Tibial artery (tissue), 4 donors: ENCODE results near the gene C1orf35.

Source experiments
- DNase-seq, 2 donors: peaks; one replicate each; pipeline ENCODE4 v3.0.0-alpha.2; 2019
- H3K27ac ChIP-seq, 2 donors: fragments of 200-600 bp; sonication (generic) in 1 of 2; 1 replicate in 1 of 2; 2 replicates in 1 of 2; pipeline ENCODE4 v1.5.1; 2018 to 2019; ENCODE audit warnings: mild to moderate bottlenecking in 1 of 2
- H3K27me3 ChIP-seq, 2 donors: fragments of 200-600 bp; sonication (generic) in 1 of 2; one replicate each; pipeline versions ENCODE4 v1.5.1 to v1.6.0; 2016 to 2019
- H3K36me3 ChIP-seq, 3 donors: fragments of 200-600 bp; sonication (generic) in 2 of 3; one replicate each; pipeline ENCODE4 v1.5.1; 2016 to 2019; ENCODE audit warnings: mild to moderate bottlenecking in 2 of 3
- H3K4me1 ChIP-seq, 4 donors: fragments of 200-600 bp; sonication (generic) in 2 of 4; 1 replicate in 3 of 4; 2 replicates in 1 of 4; pipeline ENCODE4 v1.5.1; 2016 to 2019
- H3K4me3 ChIP-seq, 2 donors: fragments of 200-600 bp; sonication (generic) in 1 of 2; 1 replicate in 1 of 2; 2 replicates in 1 of 2; pipeline ENCODE4 v1.5.1; 2018 to 2019; ENCODE audit warnings: mild to moderate bottlenecking in 2 of 2
- H3K9me3 ChIP-seq, 3 donors: fragments of 200-600 bp; sonication (generic) in 1 of 3; one replicate each; pipeline ENCODE4 v1.5.1; 2016 to 2019
- CTCF ChIP-seq, 2 experiments: fragments of 200-600 bp in 1 of 2; fragments of 450-650 bp in 1 of 2; IDR thresholded peaks; one replicate each; pipeline ENCODE4 v1.5.1; 2017 to 2019; ENCODE audit warnings: antibody characterized with exemption in 2 of 2, mild to moderate bottlenecking in 1 of 2, moderate library complexity in 1 of 2
- intact Hi-C: fragments of 100-400 bp; cut with DNase I; formaldehyde crosslinking; loops from one replicate; pipeline ENCODE4 v1.15.0; 2023; ENCODE audit warnings: low total_unique reads

Gene C1orf35

GRCh38 chr1:228062812-228063211 lies 40.3 kb downstream of the C1orf35 start:
- intact Hi-C loops = no loop called here
- TF ChIP-seq CTCF (IDR thresholded peaks at IDR 0.05) = no peak
- H3K27me3 ChIP-seq = peaks cover 3 to 99% of the 10 kb centered on the region in 2 donors
- H3K4me3 ChIP-seq = no peak overlapping the region
- no peaks in the 10 kb centered on the region for H3K36me3 ChIP-seq
- peaks cover 0 to 23% (median 17%) of the 10 kb centered on the region in 4 donors for H3K4me1 ChIP-seq
- no peak overlapping the region for H3K27ac ChIP-seq
- H3K9me3 ChIP-seq = no peaks in the 10 kb centered on the region
- DNase-seq = no peak

- Histone ChIP-seq H3K36me3 (no peaks in the 10 kb centered on the region), H3K4me3 (no peak overlapping the region), H3K9me3 (no peaks in the 10 kb centered on the region), H3K27ac (no peak overlapping the region), H3K4me1 (peaks cover 0 to 23% (median 17%) of the 10 kb centered on the region in 4 donors), H3K27me3 (peaks cover 3 to 94% of the 10 kb centered on the region in 2 donors)
- peak in 1 of 2 donors; percentile 59 for DNase-seq
- TF ChIP-seq CTCF (IDR thresholded peaks at IDR 0.05) = no peak
- intact Hi-C loops = no loop called here
These were observed 40.9 kb downstream of the C1orf35 start for GRCh38 chr1:228062085-228062791.

GRCh38 chr1:228061411-228062084 lies 41.6 kb downstream of the C1orf35 start:
- no peak for TF ChIP-seq CTCF (IDR thresholded peaks at IDR 0.05)
- H3K9me3 ChIP-seq = no peaks in the 10 kb centered on the region
- peak in 1 of 2 donors; percentile 52 for DNase-seq
- peaks cover 0 to 23% (median 17%) of the 10 kb centered on the region in 4 donors for H3K4me1 ChIP-seq
- no peaks in the 10 kb centered on the region for H3K36me3 ChIP-seq
- intact Hi-C loops = no loop called here
- H3K27ac ChIP-seq = no peak overlapping the region
- peaks cover 3 to 87% of the 10 kb centered on the region in 2 donors for H3K27me3 ChIP-seq
- H3K4me3 ChIP-seq = no peak overlapping the region

DNA sequence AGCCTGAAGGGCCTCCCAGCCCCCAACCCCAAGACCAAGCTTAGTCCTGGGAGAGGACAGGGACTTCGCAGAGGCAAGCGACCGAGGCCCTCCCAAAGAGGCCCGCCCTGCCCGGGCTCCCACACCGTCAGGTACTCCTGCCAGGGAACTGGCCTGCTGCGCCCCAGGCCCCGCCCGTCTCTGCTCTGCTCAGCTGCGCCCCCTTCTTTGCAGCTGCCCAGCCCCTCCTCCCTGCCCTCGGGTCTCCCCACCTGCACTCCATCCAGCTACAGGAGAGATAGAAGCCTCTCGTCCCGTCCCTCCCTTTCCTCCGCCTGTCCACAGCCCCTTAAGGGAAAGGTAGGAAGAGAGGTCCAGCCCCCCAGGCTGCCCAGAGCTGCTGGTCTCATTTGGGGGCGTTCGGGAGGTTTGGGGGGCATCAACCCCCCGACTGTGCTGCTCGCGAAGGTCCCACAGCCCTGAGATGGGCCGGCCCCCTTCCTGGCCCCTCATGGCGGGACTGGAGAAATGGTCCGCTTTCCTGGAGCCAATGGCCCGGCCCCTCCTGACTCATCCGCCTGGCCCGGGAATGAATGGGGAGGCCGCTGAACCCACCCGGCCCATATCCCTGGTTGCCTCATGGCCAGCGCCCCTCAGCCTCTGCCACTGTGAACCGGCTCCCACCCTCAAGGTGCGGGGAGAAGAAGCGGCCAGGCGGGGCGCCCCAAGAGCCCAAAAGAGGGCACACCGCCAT lies 42.5 kb downstream of the C1orf35 start:
- peaks cover 0 to 23% (median 17%) of the 10 kb centered on the region in 4 donors for H3K4me1 ChIP-seq
- no peak overlapping the region for H3K4me3 ChIP-seq
- H3K27me3 ChIP-seq = peaks cover 3 to 78% of the 10 kb centered on the region in 2 donors
- DNase-seq = peak in 1 of 2 donors; percentile 60
- TF ChIP-seq CTCF (IDR thresholded peaks at IDR 0.05) = no peak
- H3K9me3 ChIP-seq = no peaks in the 10 kb centered on the region
- intact Hi-C loops = no loop called here
- H3K27ac ChIP-seq = no peak overlapping the region
- H3K36me3 ChIP-seq = no peaks in the 10 kb centered on the region

GRCh38 chr1:228059634-228060457 lies 43.3 kb downstream of the C1orf35 start:
- Histone ChIP-seq H3K27ac (no peak overlapping the region), H3K4me1 (peaks cover 0 to 23% (median 17%) of the 10 kb centered on the region in 4 donors), H3K9me3 (no peaks in the 10 kb centered on the region), H3K36me3 (no peaks in the 10 kb centered on the region), H3K4me3 (no peak overlapping the region), H3K27me3 (peaks cover 3 to 70% of the 10 kb centered on the region in 2 donors)
- no peak for TF ChIP-seq CTCF (IDR thresholded peaks at IDR 0.05)
- DNase-seq = peak in 1 of 2 donors; percentile 60
- intact Hi-C loops = no loop called here
